ENCODE measurements around the gene SMG6.

DNA sequence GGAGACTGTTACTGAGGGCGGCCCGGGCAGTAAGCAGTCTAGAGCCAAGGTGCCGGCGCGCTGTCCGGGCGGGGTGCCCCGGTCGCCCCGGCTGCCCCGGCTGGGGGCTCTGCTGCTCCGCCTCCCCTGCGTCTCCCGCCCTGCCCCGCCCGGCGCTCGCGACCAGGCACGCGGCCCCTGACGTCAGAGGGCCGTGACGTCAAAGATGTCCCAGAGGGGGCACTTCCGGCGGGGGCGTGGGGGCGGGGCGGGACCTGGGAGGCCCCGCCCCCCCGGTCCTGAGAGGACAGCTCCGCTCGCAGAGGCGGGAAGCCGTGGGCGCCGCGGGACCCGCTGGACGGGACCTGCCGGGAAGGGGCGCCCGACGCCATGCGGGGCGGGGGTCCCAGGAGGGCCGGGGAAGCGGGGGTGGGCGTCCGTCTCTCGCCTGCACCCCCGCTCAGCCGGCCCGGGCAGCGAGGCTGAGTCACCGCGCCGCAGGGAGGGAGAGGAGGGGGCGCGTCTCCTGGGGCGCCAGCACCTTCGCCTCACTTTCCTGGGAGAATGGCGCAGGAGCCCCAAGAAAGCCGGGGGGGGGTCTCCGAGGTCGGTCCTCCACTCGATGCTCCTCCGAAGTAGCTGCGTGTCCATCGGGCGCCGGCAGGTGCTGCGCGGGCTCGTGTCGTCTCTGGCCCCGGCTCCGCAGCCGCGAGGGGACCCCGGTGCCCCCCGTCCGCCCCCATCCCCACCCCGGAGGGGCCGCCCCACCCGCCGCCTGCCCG lies 253.1 kb downstream of the SMG6 start:
- TF ChIP-seq, protein P1, sequence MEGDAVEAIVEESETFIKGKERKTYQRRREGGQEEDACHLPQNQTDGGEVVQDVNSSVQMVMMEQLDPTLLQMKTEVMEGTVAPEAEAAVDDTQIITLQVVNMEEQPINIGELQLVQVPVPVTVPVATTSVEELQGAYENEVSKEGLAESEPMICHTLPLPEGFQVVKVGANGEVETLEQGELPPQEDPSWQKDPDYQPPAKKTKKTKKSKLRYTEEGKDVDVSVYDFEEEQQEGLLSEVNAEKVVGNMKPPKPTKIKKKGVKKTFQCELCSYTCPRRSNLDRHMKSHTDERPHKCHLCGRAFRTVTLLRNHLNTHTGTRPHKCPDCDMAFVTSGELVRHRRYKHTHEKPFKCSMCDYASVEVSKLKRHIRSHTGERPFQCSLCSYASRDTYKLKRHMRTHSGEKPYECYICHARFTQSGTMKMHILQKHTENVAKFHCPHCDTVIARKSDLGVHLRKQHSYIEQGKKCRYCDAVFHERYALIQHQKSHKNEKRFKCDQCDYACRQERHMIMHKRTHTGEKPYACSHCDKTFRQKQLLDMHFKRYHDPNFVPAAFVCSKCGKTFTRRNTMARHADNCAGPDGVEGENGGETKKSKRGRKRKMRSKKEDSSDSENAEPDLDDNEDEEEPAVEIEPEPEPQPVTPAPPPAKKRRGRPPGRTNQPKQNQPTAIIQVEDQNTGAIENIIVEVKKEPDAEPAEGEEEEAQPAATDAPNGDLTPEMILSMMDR (IDR thresholded peaks at IDR 0.05): no peak
- TF ChIP-seq POLR2A (IDR thresholded peaks at IDR 0.05): no peak

Measured in heart left ventricle (tissue), 13 donors.